ENCODE measurements around the gene PCGF6.

The PCGF6 gene

DNA sequence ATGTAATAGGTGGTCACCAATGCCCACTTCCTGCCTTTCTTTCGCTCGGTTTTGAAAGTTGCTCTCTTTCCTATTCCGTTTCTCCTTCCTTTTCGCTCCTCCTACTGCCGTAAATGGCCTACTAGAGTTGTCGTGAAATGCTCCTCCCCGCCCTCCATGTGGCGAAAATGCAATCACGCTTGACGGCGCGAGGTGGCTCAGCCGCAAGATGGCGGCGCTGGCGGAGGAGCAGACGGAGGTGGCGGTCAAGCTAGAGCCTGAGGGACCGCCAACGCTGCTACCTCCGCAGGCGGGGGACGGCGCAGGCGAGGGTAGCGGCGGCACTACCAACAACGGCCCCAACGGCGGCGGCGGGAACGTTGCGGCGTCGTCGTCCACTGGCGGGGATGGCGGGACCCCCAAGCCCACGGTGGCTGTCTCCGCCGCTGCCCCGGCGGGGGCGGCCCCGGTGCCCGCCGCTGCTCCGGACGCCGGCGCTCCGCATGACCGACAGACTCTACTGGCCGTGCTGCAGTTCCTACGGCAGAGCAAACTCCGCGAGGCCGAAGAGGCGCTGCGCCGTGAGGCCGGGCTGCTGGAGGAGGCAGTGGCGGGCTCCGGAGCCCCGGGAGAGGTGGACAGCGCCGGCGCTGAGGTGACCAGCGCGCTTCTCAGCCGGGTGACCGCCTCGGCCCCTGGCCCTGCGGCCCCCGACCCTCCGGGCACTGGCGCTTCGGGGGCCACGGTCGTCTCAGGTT is 17.0 kb upstream of the PCGF6 start, which contains the start of gene TAF5 (continued):
- TF ChIP-seq, protein P1, sequence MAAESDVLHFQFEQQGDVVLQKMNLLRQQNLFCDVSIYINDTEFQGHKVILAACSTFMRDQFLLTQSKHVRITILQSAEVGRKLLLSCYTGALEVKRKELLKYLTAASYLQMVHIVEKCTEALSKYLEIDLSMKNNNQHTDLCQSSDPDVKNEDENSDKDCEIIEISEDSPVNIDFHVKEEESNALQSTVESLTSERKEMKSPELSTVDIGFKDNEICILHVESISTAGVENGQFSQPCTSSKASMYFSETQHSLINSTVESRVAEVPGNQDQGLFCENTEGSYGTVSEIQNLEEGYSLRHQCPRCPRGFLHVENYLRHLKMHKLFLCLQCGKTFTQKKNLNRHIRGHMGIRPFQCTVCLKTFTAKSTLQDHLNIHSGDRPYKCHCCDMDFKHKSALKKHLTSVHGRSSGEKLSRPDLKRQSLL (tag by site-specific recombination; IDR thresholded peaks at IDR 0.05): peak; percentile 38; the same call in 1 of the 2 replicates
- TF ChIP-seq GLIS2 (tag by site-specific recombination; IDR thresholded peaks at IDR 0.05) (0 out of 2 replicates have a peak, but pooled peaks have one; percentile 34), ZEB2 (tag by site-specific recombination; IDR thresholded peaks at IDR 0.05) (peak; percentile 70), ZNF571 (tag by site-specific recombination; IDR thresholded peaks at IDR 0.05) (no peak), YY2 (tag by site-specific recombination; IDR thresholded peaks at IDR 0.05) (peak; percentile 98), ZFHX2 (tag by site-specific recombination; conservative IDR thresholded peaks at IDR 0.05) (peak; percentile 89), GFI1B (tag by site-specific recombination; IDR thresholded peaks at IDR 0.05) (no peak), TSHZ1 (tag by site-specific recombination; IDR thresholded peaks at IDR 0.05; ENCODE audit: borderline replicate concordance) (no peak), ZXDB (tag by site-specific recombination; IDR thresholded peaks at IDR 0.05) (peak; percentile 60), REST (tag by site-specific recombination; IDR thresholded peaks at IDR 0.05) (peak; percentile 74), ZNF366 (tag by site-specific recombination; conservative IDR thresholded peaks at IDR 0.05) (peak; percentile 100), ZSCAN30 (tag by site-specific recombination; IDR thresholded peaks at IDR 0.05) (peak; percentile 39; the same call in 1 of the 2 replicates), ZBTB7A (tag by site-specific recombination; IDR thresholded peaks at IDR 0.05; ENCODE audit: low read depth) (peak; percentile 54), KLF10 (tag by site-specific recombination; IDR thresholded peaks at IDR 0.05) (peak; percentile 41; the same call in 1 of the 2 replicates), ZNF843 (tag by site-specific recombination; IDR thresholded peaks at IDR 0.05) (0 out of 2 replicates have a peak, but pooled peaks have one; percentile 15), ZNF19 (tag by site-specific recombination; IDR thresholded peaks at IDR 0.05; ENCODE audit: low read depth) (no peak), ZNF341 (tag by site-specific recombination; IDR thresholded peaks at IDR 0.05; ENCODE audit: low read depth) (peak; percentile 7; the same call in 1 of the 2 replicates), ZBTB17 (tag by site-specific recombination; IDR thresholded peaks at IDR 0.05) (peak; percentile 95), PBX3 (CRISPR knock-in tag; IDR thresholded peaks at IDR 0.05) (peak; percentile 31; the same call in 1 of the 2 replicates), ZNF121 (tag by site-specific recombination; IDR thresholded peaks at IDR 0.05) (peak; percentile 7; the same call in 1 of the 2 replicates), SP2 (tag by site-specific recombination; IDR thresholded peaks at IDR 0.05) (peak; percentile 70), ZBTB1 (tag by site-specific recombination; IDR thresholded peaks at IDR 0.05) (no peak), ZNF433 (tag by site-specific recombination; IDR thresholded peaks at IDR 0.05; ENCODE audit: low read depth) (no peak), ZNF660 (tag by site-specific recombination; IDR thresholded peaks at IDR 0.05) (peak; percentile 52)
- TF ChIP-seq, protein P2, sequence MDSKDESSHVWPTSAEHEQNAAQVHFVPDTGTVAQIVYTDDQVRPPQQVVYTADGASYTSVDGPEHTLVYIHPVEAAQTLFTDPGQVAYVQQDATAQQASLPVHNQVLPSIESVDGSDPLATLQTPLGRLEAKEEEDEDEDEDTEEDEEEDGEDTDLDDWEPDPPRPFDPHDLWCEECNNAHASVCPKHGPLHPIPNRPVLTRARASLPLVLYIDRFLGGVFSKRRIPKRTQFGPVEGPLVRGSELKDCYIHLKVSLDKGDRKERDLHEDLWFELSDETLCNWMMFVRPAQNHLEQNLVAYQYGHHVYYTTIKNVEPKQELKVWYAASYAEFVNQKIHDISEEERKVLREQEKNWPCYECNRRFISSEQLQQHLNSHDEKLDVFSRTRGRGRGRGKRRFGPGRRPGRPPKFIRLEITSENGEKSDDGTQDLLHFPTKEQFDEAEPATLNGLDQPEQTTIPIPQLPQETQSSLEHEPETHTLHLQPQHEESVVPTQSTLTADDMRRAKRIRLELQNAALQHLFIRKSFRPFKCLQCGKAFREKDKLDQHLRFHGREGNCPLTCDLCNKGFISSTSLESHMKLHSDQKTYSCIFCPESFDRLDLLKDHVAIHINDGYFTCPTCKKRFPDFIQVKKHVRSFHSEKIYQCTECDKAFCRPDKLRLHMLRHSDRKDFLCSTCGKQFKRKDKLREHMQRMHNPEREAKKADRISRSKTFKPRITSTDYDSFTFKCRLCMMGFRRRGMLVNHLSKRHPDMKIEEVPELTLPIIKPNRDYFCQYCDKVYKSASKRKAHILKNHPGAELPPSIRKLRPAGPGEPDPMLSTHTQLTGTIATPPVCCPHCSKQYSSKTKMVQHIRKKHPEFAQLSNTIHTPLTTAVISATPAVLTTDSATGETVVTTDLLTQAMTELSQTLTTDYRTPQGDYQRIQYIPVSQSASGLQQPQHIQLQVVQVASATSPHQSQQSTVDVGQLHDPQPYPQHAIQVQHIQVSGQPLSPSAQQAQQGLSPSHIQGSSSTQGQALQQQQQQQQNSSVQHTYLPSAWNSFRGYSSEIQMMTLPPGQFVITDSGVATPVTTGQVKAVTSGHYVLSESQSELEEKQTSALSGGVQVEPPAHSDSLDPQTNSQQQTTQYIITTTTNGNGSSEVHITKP (tag by site-specific recombination; IDR thresholded peaks at IDR 0.05): peak; percentile 37; the same call in 1 of the 2 replicates
